GM03348 (cell line): ENCODE data around the gene GPR180.
"Not testable (repeated sequence)": the region's sequence is repeated elsewhere in the genome, so short reads cannot be mapped to it uniquely, and the experiment has no call there.

Experiments
- DNase-seq: peaks from one replicate; pipeline ENCODE4 v3.0.0; 2012; ENCODE audit warnings: low spot score

The GPR180 gene

DNA sequence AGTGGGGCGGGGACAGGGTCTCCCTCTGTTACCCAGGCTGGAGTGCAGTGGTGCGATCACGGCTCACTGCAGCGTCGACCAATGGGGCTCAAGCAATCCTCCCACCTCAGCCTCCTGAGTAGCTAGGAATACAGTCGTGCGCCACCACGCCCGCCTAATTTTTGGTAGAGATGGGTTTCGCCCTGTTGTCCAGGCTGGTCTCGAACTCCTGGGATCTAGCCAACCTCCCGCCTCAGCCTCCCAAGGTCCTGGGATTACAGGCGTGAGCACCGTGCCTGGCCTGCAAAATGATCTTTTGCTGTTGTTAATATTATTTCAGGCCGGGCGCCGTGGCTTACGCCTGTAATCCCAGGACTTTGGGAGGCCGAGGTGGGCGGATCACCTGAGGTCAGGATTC is 5.1 kb upstream of the GPR180 start:
- DNase-seq: no peak

GRCh38 chr13:94598281-94598680 is 3.4 kb upstream of the GPR180 start:
- no peak for DNase-seq

GRCh38 chr13:94599877-94600276 is 1.8 kb upstream of the GPR180 start:
- no peak for DNase-seq

DNA sequence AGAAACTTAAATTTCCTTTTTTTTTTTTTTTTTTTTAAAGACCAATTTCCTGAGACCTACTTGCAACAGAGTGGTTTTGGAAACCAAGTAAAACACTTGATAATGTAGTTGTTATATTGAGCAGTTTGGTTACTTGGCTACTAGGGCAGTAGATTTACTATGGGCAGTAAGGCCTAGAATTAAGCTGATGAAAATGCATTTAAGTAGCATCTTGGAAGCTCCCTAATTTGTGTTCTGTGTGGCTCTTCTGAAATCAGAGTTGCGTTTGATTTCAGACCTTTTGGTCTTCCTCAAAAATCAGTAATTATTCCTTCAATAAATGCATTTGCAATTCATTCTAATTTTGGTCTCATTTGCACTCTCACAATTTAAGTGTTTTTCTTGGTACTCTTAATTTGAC is 810 bp downstream of the GPR180 start:
- no peak for DNase-seq

DNA sequence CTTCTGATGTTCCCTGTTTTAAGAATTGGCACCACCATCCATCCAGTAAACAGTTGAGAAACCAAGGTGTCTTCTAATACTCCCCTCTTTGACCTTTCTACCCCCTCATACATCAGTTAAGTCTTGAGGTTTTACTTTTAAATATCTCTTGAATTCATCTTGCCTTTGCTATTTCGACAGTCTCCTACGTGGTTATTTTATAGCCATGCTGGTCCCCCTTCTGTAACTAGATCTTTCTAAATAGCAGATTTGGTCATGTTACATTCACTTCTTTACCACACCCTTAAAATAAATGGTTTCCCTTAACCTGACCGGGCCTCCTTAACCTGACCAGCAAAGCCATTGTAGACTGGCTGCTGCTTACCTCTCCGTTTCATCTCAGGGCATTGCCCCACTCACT is 5.4 kb downstream of the GPR180 start:
- no peak for DNase-seq

GRCh38 chr13:94607939-94608338 is 6.3 kb downstream of the GPR180 start:
- no peak for DNase-seq

DNA sequence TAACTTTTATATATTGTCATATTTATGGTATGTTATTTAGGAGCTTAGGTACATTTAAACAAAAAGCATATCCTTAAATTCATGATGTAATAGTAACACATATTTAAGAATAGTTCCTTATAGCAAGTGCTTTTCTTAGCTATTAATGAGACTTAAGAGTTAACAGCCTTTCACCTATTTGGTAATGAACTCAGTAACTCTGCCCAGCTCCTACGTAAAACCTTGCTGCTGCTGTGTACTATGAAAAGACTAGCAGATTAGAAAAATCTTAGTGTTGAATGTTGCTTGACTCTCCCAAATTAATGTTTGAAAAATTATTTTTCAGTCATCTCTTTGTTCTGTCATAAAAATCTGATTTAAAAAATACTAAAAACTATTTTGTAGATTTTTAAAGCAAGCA is 6.9 kb downstream of the GPR180 start:
- DNase-seq: no peak

- no peak for DNase-seq
Measured at GRCh38 chr13:94609196-94609595, 7.5 kb downstream of the GPR180 start.

DNA sequence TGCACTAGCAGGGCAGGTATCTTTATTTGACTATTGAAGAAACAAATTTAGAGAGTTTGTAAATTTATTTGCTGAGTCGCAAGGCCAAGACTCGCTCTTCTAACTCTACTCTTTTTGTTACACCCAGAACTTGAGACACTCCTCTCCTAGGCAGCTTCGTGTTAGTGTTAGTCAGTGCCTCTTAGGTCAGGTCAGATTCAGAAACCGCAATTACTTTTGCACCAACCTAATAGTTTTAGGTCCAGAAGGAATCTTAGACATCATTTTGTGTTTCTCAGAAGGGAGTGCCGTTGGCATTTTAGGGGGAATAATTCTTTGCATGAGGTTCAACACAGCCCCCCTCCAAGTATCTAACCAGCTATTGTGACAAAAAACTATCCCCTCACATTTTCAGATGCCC is 8.8 kb downstream of the GPR180 start:
- DNase-seq: no peak

DNA sequence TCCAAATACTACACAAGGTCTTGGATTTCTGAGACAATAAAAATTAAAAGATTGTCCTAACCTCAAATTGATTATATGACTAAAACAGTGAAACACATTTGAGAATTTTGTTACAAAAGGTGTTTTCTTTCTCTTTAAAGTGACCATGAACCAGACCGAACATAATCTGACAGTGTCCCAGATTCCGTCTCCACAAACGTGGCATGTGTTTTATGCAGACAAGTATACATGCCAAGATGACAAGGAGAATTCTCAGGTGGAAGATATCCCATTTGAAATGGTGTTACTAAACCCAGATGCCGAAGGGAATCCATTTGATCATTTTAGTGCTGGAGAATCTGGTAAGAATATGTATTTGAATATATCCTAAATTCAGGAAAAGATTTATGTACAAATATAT is 10.4 kb downstream of the GPR180 start:
- no peak for DNase-seq

- DNase-seq: no peak
Measured at GRCh38 chr13:94613051-94613450, 11.4 kb downstream of the GPR180 start.

DNA sequence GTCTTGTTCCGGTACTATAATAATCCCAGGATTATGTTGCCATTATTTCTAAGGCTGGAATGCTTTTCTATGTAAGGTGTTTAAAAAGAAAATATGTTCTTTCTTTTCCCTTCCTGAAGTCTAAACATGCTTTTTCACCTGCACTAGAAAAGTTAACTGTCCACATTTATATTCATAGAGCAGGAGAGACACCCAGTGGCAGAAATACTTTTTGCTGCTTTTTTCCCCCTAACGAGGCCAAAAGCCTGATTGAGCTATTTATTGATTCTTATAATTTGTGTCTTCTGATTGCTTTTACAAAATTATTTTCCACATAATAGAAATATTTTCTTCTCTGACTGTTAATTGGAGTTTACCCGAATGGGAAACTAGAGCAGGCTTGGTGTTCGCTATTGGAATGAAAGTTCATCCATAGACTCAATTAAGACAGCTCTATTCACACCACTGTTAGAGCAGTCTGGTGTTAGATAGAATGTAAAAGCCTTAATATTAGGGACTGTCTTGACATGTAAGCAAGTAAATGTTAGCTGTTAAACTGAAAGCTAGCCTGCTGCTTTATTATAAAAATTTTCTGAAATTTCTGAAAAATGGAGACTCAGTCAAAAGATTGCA is 15.8 kb downstream of the GPR180 start:
- DNase-seq: peak; percentile 29

DNA sequence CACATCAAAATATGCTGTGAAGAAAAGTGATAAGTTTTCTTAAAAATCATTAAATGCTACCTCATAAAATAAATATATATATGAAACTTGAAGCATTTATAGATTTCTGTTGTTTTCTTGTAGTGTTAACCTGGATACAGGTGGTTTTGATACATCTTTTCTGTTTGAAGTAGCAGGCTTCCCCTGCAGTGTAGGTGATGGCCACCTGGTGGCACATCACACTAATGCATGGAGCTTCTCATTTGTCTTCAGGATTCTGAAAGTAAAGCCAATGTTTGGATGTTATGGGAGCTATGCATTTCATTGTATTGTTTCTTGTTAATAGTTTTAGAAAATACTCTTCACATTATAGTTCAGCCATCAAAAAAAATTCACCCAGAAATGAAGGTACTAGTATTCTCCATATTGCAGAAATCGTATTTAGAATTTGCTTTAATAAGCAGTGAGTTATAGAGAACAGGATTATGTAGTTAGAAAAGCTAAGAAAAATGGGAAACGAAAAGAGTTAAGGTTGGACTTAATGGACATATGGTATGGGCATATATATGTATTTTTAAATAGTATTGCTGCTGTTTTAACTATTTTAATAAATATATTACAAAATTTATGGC is 18.7 kb downstream of the GPR180 start:
- peak; percentile 23 for DNase-seq

DNA sequence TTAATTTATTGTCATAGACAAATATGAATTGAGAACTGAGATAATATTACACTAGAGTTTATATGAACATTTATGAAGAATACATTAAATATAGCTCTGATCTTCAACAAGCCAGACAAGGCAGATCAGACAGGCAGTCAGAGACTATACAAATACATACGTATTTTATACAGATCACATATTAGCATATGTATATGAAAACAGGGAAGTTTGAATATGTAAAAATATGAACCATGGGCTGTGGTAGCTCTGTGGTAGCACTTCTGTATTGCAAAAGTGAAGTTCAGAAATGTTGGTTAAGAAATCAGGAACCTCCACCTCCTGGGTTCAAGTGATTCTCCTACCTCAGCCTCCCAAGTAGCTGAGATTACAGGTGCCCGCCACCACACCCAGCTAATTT is 20.7 kb downstream of the GPR180 start:
- DNase-seq: no peak

DNA sequence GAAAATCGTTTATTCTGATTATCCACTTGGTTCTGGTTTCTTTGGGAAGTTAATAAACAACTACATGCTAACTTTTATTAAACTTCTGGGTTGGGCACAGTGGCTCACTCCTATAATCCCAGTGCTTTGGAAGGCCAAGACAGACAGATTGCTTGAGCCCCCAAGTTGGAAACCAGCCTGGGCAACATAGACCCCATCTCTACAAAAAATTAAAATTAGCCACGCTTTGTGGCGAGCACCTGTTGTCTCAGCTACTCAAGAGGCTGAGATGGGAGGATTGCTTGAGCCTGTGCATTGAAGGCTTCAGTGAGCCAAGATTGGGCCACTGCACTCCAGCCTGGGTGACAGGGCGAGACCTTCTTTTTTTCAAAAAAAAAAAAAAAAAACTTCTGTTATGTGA is 21.7 kb downstream of the GPR180 start:
- no peak for DNase-seq

DNA sequence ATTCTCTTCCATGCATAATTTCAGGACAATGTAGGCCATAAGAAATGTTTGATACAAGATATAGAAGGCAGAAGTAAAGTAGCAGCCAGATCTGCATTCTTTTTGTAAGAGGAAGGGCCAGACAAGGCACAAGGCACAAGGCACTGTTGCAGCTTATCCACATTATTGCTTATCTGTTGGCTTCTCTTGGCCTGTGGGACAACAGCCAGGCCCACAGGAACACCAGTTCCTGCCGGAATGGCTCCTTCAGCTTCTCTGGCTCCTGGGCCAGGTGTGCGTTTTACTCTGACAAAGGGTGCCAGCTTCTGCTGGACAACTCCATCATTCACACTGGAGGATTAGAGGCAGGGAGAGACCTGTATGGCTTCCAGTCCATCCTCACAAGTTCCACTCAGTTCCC is 29.2 kb downstream of the GPR180 start:
- DNase-seq: no peak

- no peak for DNase-seq
Measured at GRCh38 chr13:94632226-94632980, 30.7 kb downstream of the GPR180 start.

GRCh38 chr13:94636096-94636495 is 34.4 kb downstream of the GPR180 start:
- DNase-seq: not testable (repeated sequence)

DNA sequence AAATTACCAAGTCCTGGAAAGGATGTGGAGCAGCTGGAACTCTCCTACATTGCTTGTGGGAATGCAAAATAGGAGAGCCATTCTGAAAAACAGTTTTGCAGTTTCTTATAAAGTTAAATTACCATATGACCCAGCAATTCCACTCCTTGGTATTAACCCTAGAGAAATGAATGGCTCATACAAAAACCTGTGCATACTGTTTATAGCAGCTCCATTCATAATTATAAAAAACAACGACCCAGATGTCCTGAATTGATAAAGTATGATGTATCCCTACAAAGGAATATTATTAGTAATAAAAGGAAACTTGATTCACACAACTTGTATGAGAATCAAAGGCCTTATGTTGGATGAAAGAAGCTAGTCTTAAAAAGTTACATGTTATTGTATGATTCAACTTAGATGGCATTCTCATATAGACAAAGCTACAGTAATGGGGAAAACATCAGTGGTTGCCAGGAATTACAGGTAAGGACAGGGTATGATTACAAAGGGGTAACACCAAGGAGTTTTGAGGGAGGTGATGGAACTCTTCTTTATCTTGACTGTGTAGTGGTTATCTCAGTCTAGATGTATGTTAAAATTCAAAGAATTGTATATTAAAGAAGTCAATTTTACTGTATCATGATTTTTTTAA is 35.4 kb downstream of the GPR180 start:
- no peak for DNase-seq

- DNase-seq: not testable (repeated sequence)
Measured at GRCh38 chr13:94637677-94638076, 36.0 kb downstream of the GPR180 start.

DNA sequence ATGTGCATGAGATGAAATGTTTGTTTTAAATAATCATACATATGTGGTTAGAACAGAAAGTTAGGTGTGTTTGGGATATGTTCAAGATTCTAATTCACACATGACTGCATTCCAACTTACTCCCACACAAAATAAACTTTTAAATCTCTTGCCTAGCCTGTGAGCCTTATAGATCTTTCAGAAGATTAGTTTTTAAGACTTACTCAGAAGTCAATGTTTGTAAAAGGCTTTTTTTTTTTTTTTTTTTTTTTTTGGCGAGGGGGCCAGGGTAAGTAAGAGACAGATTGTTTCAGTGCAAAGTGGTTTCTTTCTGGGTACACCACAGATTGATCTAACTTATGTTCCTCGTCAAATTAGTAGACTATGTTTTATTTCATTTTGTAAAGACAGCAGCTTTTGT is 39.1 kb downstream of the GPR180 start:
- no peak for DNase-seq

DNA sequence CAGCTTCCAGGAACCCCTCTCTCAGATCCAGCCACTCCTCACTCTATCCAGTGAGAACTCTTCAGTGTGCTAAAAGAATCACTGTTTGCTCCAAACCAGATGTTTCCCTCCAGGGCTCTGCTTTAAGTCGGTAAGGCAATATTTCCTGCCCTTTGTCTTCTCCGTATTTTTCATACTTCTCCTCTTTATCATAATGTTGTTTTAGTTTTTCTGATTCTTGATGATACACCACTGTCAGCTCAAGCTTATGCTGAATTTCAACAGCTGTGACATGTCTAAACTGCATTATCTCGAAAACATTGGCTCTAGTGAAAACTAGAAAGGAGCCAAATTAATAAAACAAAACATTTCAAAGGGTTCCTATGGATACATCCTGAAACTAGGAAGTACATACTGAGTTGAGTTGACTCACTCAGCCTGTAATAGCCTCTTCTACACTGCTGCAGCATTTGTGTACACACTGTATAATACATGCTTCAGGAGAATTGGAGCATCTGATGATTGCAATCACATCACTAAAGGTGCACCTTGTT is 39.8 kb downstream of the GPR180 start:
- DNase-seq: peak; percentile 53

DNA sequence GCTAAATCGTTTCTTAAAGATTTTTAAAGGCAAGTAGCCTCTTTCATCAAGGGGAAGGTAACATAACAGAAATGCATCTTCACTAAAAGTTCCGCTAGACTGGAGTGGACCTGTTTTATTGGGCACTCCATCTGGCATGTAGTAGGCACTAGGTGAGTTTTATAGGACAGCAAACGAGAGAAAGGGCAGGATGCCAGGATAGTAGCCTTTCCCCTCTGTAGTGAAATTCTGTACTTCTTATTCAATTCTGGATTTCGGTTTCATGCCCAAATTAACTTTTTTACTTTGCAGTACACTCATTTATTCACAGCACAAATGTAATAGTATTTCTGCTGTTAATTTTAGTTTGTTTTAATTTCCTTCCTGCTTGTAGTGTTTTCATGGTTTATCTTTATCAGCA is 45.2 kb downstream of the GPR180 start:
- no peak for DNase-seq
